Liver (tissue), 9 donors: Measurements from ENCODE around the gene C8G. TPM values are rescaled to one million over a fixed set of nuclear protein-coding genes. Genes with fewer than 3 reads are reported as not detected.

Experiments
- DNase-seq: peaks from one replicate; pipeline ENCODE4 v3.0.0-alpha.2; 2017; ENCODE audit warnings: low spot score
- H3K27ac ChIP-seq, 2 donors: one replicate each; pipeline ENCODE4 v1.7.0; 2013; ENCODE audit warnings: inconsistent platforms in 2 of 2, low read length in 2 of 2, control low read depth in 1 of 2, low read depth in 1 of 2, mild to moderate bottlenecking in 1 of 2
- H3K27me3 ChIP-seq, 4 donors: one replicate each; pipeline versions ENCODE4 v1.6.1 to v1.7.0; 2013; ENCODE audit warnings: low read length in 3 of 4, inconsistent platforms in 1 of 4, mild to moderate bottlenecking in 1 of 4, moderate library complexity in 1 of 4; ENCODE audit not compliant: control insufficient read depth in 4 of 4, insufficient read depth in 4 of 4
- H3K36me3 ChIP-seq, 4 donors: one replicate each; pipeline versions ENCODE4 v1.6.1 to v1.7.0; 2013; ENCODE audit warnings: low read length in 3 of 4, mild to moderate bottlenecking in 3 of 4, low read depth in 1 of 4, moderate library complexity in 1 of 4; ENCODE audit not compliant: control insufficient read depth in 4 of 4, insufficient read depth in 3 of 4
- H3K4me1 ChIP-seq, 4 donors: one replicate each; pipeline versions ENCODE4 v1.6.1 to v1.7.0; 2013; ENCODE audit warnings: low read length in 3 of 4, mild to moderate bottlenecking in 3 of 4, moderate library complexity in 1 of 4; ENCODE audit not compliant: control insufficient read depth in 4 of 4, insufficient read depth in 4 of 4
- H3K4me3 ChIP-seq, 3 donors: one replicate each; pipeline versions ENCODE4 v1.6.1 to v1.7.0; 2013; ENCODE audit warnings: low read length in 3 of 3, control low read depth in 1 of 3, low read depth in 1 of 3, mild to moderate bottlenecking in 1 of 3
- H3K9ac ChIP-seq, 2 donors: one replicate each; pipeline ENCODE4 v1.7.0; 2013; ENCODE audit warnings: low read length in 2 of 2, mild to moderate bottlenecking in 2 of 2, moderate library complexity in 2 of 2, control low read depth in 1 of 2, low read depth in 1 of 2
- H3K9me3 ChIP-seq, 4 donors: one replicate each; pipeline versions ENCODE4 v1.6.1 to v1.7.0; 2013; ENCODE audit warnings: low read length in 3 of 4; ENCODE audit not compliant: control insufficient read depth in 4 of 4
- ATF3 ChIP-seq: IDR thresholded peaks from 2 replicates; pipeline ENCODE4 v1.6.1; 2016; ENCODE audit warnings: antibody characterized with exemption
- EGR1 ChIP-seq, 2 donors: IDR thresholded peaks; 2 replicates each; pipeline ENCODE4 v1.6.1; 2016 to 2018; ENCODE audit warnings: antibody characterized with exemption in 2 of 2, low read depth in 2 of 2
- FOXA1 ChIP-seq: IDR thresholded peaks from 2 replicates; pipeline ENCODE4 v1.6.1; 2016; ENCODE audit warnings: antibody characterized with exemption
- FOXA2 ChIP-seq: IDR thresholded peaks from 2 replicates; pipeline ENCODE4 v1.6.1; 2016; ENCODE audit warnings: antibody characterized with exemption
- HNF4A ChIP-seq, 2 donors: conservative IDR thresholded peaks; 2 replicates each; pipeline ENCODE4 v1.6.1; 2016; ENCODE audit warnings: antibody characterized with exemption in 2 of 2, mild to moderate bottlenecking in 2 of 2
- HNF4G ChIP-seq: IDR thresholded peaks from 2 replicates; pipeline ENCODE4 v1.6.1; 2016; ENCODE audit warnings: antibody characterized with exemption
- JUND ChIP-seq, 2 donors: IDR thresholded peaks; 2 replicates each; pipeline ENCODE4 v1.6.1; 2016; ENCODE audit warnings: antibody characterized with exemption in 2 of 2
- NR2F2 ChIP-seq: IDR thresholded peaks from 2 replicates; pipeline ENCODE4 v1.6.1; 2016; ENCODE audit warnings: antibody characterized with exemption
- RAD21 ChIP-seq, 2 donors: IDR thresholded peaks; 2 replicates each; pipeline ENCODE4 v1.6.1; 2016; ENCODE audit warnings: antibody characterized with exemption in 2 of 2, mild to moderate bottlenecking in 2 of 2
- REST ChIP-seq: IDR thresholded peaks from 2 replicates; pipeline ENCODE4 v1.6.1; 2016; ENCODE audit warnings: antibody characterized with exemption, mild to moderate bottlenecking
- RXRA ChIP-seq, 2 donors: IDR thresholded peaks; 2 replicates each; pipeline ENCODE4 v1.6.1; 2017 to 2018; ENCODE audit warnings: antibody characterized with exemption in 2 of 2, mild to moderate bottlenecking in 1 of 2
- SP1 ChIP-seq: IDR thresholded peaks from 2 replicates; pipeline ENCODE4 v1.6.1; 2018; ENCODE audit warnings: antibody characterized with exemption, mild to moderate bottlenecking
- TAF1 ChIP-seq: conservative IDR thresholded peaks from 2 replicates; pipeline ENCODE4 v1.6.1; 2016; ENCODE audit warnings: antibody characterized with exemption, mild to moderate bottlenecking
- WGBS: extraction: QIAGEN DNeasy Blood & Tissue Kit; methylation state at CpG from one replicate; pipeline ENCODE4 v1.1.7; 2013; 5-methylcytosine and 5-hydroxymethylcytosine counted together
- polyA plus RNA-seq, 2 donors: library from polyadenylated mRNA; stranded (reverse) in 1 of 2; unstranded in 1 of 2; fragments of 200-250 nt in 1 of 2; fragments of >200 nt in 1 of 2; fragmentation: Nextera tagmentation in 1 of 2; extraction: Ambion mirVana in 1 of 2; gene quantifications; one replicate each; pipeline versions ENCODE4 v1.2.1 to v1.2.3, GENCODE V29; 2013 to 2015
- total RNA-seq, 2 donors: library from RNA; depleted of rRNA; stranded (reverse); fragments of >200 nt; gene quantifications; one replicate each; pipeline ENCODE4 v1.2.3, GENCODE V29; 2014
- TF ChIP-seq, protein P1 (sequence below): IDR thresholded peaks from 2 replicates; pipeline ENCODE4 v1.6.1; 2016; ENCODE audit warnings: antibody characterized with exemption
- donor health status: healthy.
- donor health status: healthy.
- donor health status: healthy.
- donor health status: healthy.
- donor health status: healthy.

C8G gene
- total and polyA plus RNA-seq, 4 donors: 25.1 to 1,117 (median 607) TPM

DNA sequence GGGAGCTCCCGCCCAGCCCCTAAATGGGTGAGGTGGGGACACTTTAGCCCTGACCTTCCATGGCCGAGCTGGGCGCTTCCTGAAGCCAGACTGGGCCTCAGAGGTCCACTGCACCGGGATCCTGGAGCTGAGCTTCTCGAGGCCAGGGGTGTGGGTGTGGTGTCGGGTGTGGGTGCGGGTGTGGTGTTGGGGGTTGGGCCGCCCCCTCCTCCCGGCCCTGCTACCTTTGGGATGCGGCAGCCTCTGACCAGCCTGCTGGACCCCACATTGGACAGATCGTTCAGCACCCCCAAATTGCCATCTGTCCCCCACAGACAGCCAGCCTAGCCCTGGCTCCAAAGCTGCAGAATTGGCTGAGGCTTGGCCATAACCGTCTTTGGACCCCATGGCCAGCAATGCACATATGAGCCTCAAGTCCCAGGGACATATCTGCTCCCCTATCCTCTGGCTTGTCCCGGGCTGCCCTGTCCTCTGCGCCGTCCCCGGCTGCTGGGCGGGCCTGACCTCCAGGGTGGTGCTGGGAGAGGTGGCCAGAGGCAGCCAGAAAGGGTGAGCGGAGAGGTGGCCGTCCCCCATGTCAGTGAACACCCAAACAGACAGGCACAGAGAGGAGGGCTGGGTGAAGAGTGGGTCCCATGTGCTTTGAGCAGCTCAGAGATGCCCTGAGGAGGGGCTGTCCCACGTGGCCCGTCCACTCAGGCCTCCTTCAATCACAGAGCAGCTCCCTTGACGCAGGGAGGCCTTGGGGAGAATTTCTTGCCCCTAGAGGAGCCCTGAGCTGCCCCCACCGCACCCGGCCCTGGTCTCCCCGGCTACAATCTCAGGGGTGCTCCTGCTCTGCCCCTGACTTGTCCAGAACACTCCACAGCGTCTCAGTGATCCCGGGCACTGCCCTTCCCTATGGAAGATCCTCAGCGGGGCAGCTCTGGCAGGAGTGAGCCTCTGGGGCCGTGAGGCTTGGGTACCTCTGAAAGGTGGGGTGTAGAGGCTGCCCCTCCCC, 28.9 kb downstream of the C8G start:
- TF ChIP-seq NR2F2: no peak
- TF ChIP-seq RAD21 (IDR thresholded peaks at IDR 0.05): no peak
- TF ChIP-seq ATF3: no peak
- no peak for TF ChIP-seq FOXA2
- no peak for TF ChIP-seq REST
- no peak for TF ChIP-seq EGR1 (IDR thresholded peaks at IDR 0.05; ENCODE audit: low read depth in 2 of 2)
- TF ChIP-seq JUND (IDR thresholded peaks at IDR 0.05): no peak
- Histone ChIP-seq H3K27ac (no peak overlapping the region), H3K36me3 (no peaks in the 10 kb centered on the region), H3K4me3 (no peak overlapping the region), H3K9me3 (no peaks in the 10 kb centered on the region), H3K4me1 (peaks cover 0 to 6% (median 3%) of the 10 kb centered on the region in 4 donors), H3K9ac (no peak overlapping the region), H3K27me3 (no peaks in the 10 kb centered on the region)
- WGBS: 90% methylated on average over 29 of the region's 29 CpGs
- DNase-seq: no peak

DNA sequence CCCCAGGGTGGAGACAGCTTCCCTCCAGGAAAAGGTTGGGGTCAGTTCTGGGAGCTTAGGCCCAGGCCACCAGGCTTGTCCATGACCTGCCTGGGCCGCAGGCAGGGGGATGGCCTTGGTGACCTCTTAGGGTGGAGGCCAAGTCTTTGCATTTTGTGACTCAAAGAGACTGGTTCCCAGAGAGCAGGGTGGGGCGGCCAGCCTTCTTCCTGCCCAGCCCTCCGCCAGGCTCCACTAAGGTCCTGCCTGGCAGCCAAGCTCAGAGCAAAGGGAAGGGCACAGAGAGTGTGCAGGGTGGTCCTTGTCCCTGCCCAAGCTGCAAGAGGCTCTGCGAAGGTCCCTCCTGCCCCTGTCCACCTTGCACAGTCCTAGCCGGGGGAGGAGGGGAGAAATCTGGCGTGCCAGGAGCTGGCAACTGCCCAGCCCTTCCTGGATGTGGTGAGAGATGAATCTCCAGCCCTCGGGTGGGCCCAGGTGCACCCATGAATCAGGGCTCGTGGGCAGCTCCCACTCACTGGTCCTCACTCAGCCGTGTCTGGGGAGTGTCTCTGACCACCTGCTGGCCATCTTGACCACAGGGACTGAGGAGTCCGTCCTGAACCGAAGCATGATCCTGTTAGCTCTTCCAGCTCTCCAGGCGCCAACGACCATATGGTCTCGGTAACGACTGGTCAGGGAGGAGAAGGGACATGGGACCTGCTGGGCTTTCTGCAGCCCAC, 29.9 kb downstream of the C8G start:
- no peak overlapping the region for H3K27ac ChIP-seq
- H3K9me3 ChIP-seq: no peaks in the 10 kb centered on the region
- H3K36me3 ChIP-seq: no peaks in the 10 kb centered on the region
- H3K9ac ChIP-seq: no peak overlapping the region
- 72% methylated on average over 15 of the region's 15 CpGs for WGBS
- no peaks in the 10 kb centered on the region for H3K27me3 ChIP-seq
- DNase-seq: no peak
- H3K4me3 ChIP-seq: no peak overlapping the region
- TF ChIP-seq RXRA (IDR thresholded peaks at IDR 0.05) (no peak), NR2F2 (peak; percentile 40), HNF4G (no peak)
- peaks cover 0 to 6% (median 3%) of the 10 kb centered on the region in 4 donors for H3K4me1 ChIP-seq

DNA sequence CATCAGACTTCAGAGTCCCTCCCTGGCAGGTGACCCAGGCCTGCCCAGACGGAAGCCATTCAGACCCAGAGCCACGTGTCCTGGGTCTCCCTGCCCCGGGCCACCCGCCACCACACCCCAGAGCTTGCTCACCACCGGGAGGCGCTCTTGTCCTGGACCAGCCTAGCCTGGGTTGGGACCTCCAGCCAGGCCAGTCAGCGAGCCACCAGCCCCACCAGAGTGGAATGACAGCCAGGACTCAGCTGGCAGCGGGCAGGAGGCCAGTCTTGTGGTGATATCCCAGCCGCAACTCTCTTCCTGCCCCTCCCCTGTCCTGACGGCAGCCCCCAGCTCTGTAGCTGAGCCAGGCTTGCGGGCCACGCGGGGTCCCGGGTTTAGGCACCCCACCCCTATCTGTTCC, 30.6 kb downstream of the C8G start:
- no peak overlapping the region for H3K4me3 ChIP-seq
- H3K27me3 ChIP-seq: no peaks in the 10 kb centered on the region
- no peak for DNase-seq

More for the DNA sequence above, 30.6 kb downstream of the C8G start:
- TF ChIP-seq HNF4A (conservative IDR thresholded peaks at IDR 0.05) (no peak), NR2F2 (no peak), FOXA2 (no peak), REST (no peak), RAD21 (IDR thresholded peaks at IDR 0.05) (no peak), TAF1 (no peak), JUND (IDR thresholded peaks at IDR 0.05) (no peak), HNF4G (no peak), RXRA (IDR thresholded peaks at IDR 0.05) (no peak), SP1 (no peak), FOXA1 (no peak)
- TF ChIP-seq, protein P1, sequence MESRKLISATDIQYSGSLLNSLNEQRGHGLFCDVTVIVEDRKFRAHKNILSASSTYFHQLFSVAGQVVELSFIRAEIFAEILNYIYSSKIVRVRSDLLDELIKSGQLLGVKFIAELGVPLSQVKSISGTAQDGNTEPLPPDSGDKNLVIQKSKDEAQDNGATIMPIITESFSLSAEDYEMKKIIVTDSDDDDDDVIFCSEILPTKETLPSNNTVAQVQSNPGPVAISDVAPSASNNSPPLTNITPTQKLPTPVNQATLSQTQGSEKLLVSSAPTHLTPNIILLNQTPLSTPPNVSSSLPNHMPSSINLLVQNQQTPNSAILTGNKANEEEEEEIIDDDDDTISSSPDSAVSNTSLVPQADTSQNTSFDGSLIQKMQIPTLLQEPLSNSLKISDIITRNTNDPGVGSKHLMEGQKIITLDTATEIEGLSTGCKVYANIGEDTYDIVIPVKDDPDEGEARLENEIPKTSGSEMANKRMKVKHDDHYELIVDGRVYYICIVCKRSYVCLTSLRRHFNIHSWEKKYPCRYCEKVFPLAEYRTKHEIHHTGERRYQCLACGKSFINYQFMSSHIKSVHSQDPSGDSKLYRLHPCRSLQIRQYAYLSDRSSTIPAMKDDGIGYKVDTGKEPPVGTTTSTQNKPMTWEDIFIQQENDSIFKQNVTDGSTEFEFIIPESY: no peak
- H3K36me3 ChIP-seq: no peaks in the 10 kb centered on the region
- 67% methylated on average over 14 of the region's 14 CpGs for WGBS
- no peak overlapping the region for H3K9ac ChIP-seq
- no peaks in the 10 kb centered on the region for H3K9me3 ChIP-seq
- H3K27ac ChIP-seq: no peak overlapping the region
- H3K4me1 ChIP-seq: peaks cover 0 to 6% (median 3%) of the 10 kb centered on the region in 4 donors
